ENCODE measurements around the gene PRR18. TPM values are rescaled to one million over a fixed set of nuclear protein-coding genes. Genes with fewer than 3 reads are reported as not detected.

Gene PRR18
- total and polyA plus RNA-seq, 2 of the 13 experiments (the other 11 are each of a cell fraction or from before 2014, with no cell fraction given), result 0.04 TPM

- TF ChIP-seq ARID5B (CRISPR knock-in tag; IDR thresholded peaks at IDR 0.05) (peak; percentile 48), CENPBD1 (CRISPR knock-in tag; IDR thresholded peaks at IDR 0.05; ENCODE audit: borderline replicate concordance, low read depth) (no peak), KAT8 (CRISPR knock-in tag; IDR thresholded peaks at IDR 0.05) (peak; percentile 48; the same call in 1 of the 2 replicates), CTCF (CRISPR knock-in tag; IDR thresholded peaks at IDR 0.05) (peak; percentile 98), LCORL (IDR thresholded peaks at IDR 0.05) (no peak), LCORL (CRISPR knock-in tag; IDR thresholded peaks at IDR 0.05) (peak; percentile 28; the same call in 1 of the 2 replicates), RNF2 (conservative IDR thresholded peaks at IDR 0.05; ENCODE audit: low read depth) (peak; percentile 51; the same call in 1 of the 2 replicates), ARID3A (IDR thresholded peaks at IDR 0.05; ENCODE audit: low read depth, low read length) (no peak), ZNF34 (CRISPR knock-in tag; IDR thresholded peaks at IDR 0.05; ENCODE audit: borderline replicate concordance) (peak; percentile 75; the same call in 1 of the 2 replicates), ZNF280D (CRISPR knock-in tag; IDR thresholded peaks at IDR 0.05) (peak; percentile 59; the same call in 1 of the 2 replicates), ZNF646 (CRISPR knock-in tag; IDR thresholded peaks at IDR 0.05) (0 out of 2 replicates have a peak, but pooled peaks have one; percentile 19)
These were observed 32.5 kb downstream of the PRR18 start (continued) for GRCh38 chr6:166275714-166276166.

Measured in HepG2 (cell line).